HPDE6-E6E7 (cell line): Measurements from ENCODE around the gene CHST3.

Experiments used
- DNase-seq: peaks from one replicate; pipeline ENCODE4 v3.0.0; 2011; ENCODE audit warnings: missing footprints; ENCODE audit errors: extremely low spot score

CHST3 gene

DNA sequence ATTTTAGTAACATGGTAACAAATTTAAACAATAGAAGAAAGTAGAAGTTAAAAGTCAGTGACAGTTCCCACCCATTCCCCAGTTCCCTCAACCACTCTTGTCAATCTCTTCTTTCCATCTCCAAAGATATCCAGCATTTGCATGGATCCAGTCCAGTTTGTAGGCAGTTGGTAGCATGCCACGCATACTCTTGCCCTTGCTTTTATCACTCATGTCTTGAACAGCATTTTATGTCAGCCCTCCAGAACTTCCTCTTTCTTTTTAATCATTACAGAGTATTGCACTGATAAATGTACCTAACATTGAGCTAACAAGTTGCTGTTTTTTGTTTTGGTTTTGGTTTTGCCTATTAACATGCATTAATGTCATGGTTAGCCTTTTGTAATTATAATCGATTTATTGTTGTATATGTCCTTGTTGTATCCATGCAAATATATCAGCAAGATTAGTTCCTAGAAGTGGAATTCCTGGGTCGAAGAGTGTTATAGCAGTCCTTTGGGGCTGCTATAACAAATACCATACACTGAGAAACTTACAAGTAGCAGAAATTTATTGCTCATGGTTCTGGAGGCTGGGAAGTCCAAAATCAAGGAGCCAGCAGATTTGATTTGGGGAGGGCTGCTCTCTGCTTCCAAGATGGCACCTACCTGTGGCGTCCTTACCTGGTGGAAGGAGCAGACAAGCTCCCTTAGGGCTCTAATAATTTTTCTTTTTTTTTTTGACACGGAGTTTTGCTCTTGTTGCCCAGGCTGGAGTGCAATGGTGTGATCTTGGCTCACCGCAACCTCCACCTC, 25.7 kb downstream of the CHST3 start:
- DNase-seq, result no peak

DNA sequence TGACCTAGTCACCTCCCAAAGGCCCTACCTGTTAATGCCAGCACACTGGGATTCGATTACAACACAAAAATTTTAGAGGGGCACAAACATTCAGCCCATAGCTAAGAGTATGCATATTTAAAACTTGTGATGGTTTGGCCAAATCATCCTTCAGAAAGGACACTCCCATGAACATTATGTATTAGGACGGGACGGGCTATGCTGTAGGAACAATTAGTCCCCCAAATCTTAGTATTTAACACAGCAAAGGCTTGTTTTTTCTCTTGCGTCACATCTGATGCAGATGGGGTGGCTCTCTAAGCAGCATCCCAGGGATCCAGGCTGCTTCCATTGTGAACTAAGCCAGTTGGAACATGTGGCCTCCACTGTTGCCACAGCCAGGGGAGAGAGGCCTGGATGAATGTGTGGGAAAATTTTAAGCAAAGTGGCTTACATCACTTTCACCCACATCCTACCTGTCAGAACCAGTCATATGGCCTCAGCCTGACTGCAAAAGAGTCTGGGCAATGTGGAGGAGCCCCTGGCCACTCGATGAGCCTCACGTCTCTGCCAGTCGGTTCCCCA, 26.6 kb downstream of the CHST3 start:
- no peak for DNase-seq

DNA sequence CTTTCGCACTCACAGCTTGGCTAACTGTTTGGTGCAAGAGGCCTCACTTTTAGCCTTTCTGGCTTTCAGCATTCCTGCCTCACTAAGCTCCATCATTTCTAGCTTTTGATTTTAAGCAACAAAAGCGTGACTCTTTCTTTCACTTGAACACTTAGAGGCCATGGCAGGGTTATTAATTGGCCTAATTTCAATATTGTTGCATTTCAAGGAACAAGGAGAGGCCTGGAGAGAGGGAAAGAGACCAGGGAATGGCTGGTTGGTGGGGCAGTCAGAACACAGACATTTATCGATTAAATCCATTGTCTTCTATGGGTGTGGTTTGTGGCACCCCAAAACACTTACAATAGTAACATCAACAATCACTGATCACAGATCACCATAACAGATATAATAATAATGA, 31.3 kb downstream of the CHST3 start:
- DNase-seq, result no peak

DNA sequence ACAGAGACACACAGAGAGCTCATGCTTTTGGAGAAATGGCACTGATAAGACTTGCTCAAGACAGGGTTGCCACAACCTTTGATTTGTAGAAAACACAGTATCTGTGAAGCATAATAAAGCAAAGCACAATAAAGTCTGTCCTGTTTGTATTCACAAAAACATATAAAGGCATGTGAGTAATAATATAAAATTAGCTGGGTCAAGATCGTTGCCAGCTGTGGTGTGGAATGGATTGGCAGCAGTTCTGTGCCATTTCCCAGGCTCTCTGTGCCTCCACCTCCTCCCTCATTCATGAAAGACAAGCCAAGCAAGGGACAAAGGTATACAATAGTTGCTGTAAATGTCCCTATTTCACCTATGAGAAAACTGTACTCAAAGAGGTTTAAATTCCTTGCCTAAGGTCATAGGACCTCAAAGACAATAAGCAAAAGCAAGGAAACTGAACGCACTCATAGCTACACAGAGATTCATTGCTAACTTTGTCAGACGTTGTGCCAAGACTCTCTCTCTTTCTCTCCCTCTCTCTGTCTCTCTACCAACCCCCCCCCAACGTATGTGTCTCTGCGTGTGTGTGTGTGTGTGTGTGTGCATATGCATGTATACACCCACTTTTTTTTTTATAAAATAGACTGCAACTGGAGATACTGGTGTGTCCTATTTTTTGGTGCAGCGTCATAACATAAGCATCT, 31.8 kb downstream of the CHST3 start:
- DNase-seq, result no peak

DNA sequence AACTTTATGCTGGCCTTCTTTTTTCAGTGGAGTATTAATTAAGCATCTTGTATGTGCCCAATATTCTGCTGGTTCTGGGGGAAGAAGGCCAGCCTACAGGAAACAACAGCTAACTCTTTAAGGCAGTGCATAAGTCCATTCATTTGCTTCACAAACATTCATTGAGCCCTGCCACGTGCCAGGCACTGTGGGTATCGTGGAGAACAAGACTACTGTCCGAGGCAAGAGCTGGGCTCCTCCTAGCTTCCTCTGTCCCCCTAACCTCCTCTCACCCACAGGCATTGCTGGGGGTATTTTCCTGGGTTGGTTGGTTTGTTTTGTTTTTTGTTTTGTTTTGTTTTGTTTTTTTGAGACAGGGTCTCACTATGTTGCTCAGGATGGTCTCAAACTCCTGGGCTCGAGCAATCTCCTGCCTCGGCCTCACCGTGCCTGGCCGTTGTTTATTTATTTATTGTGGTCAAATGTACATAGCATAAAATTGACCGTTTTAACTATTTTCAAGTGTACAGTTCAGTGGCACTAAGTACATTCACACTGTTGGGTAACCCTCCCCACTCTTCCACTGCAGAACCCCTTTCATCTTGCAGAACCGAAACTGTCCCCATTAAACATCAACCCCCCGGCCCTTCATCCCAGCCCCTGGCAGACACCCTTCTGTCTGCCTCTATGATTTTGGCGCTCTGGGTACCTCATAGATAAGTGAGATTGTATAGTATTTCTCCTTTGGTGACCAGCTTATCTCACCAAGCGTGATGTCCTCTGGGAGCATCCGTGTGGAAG, 32.6 kb downstream of the CHST3 start:
- no peak for DNase-seq

DNA sequence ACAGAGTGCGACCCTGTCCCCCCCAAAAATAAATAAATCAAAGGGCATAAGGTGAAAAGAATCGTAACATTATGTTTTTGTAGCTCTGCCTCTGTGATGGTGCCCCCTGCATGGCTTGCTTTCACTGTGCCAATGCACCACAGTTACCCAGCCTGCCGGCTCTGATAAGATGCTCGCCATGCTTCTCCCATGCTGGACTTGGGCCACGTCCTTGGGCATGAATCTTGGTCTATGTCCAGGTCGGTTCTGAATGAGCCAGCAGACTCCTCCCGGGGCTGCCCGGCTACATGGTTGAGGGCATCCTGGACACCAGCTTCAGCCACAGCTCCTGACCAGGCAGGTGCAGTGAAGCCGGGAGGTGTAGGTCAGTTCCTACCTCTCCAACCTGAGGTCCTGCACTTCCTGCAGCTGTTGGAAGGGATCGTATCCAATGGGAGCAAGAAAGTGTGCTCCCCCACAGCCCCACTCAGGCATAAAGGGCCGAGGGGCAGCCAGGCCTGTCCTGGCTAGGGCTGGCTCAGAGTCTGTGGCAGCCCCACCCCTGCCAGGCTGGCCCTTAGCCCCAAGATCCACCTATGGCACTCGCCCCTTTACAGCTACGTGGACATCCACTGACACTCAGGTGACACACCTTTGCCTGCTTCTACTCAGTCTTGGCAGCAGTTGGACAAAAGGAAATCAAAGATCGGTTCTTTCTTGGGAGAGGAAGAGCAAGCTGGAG, 34.1 kb downstream of the CHST3 start:
- DNase-seq, result no peak

DNA sequence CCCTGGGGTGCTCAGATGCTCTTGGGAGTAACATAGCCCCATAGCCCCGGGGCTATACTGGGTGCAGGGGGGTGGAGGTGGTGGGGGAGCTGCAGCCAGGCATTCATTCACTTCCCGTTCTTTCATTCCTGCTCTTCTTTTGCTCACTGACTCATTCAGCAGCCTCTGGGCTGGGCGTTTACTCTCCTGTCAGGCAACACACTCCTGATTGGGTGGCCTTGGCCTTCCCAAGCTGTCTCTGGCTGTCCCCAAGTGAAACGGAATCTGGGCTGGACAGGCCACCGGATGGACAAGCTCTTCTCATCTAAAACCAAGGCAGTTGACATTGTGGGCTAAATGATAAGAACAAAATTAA, 34.6 kb downstream of the CHST3 start:
- DNase-seq, result peak; percentile 93

DNA sequence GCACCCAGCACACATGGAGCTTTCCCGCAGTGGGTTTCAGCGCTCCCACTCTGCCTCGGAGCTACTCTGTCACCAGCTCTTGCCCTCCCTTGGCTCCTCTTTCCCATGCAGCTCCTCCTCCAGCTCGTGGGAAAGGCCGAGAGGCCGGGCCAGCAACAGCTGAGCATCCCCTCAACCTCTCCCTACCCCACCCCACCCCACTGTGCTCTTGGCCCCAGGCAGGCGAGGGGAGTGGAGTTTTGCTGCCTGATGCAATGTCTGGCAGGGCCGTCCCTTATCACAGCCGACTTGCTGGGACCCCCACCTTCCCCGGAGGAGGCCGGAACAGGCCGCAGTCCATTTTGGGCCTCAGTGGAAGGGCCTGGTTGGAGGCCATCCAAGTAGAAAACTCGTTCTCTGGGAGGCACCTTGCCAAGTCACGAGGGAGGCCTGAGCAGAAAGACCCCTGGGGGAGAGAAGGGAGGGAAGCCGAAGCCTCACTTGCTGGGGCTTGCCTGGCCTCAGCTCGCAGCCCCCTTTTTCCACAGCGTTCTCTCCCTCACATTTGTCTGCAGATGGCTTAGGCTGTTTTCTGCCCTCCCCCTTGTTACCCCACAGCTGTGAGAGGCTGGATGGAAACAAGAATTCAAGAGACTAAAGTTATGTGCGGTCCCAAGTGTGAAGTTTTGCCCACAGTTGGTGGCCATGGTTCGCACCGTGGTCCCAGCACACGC, 35.3 kb downstream of the CHST3 start:
- no peak for DNase-seq

DNA sequence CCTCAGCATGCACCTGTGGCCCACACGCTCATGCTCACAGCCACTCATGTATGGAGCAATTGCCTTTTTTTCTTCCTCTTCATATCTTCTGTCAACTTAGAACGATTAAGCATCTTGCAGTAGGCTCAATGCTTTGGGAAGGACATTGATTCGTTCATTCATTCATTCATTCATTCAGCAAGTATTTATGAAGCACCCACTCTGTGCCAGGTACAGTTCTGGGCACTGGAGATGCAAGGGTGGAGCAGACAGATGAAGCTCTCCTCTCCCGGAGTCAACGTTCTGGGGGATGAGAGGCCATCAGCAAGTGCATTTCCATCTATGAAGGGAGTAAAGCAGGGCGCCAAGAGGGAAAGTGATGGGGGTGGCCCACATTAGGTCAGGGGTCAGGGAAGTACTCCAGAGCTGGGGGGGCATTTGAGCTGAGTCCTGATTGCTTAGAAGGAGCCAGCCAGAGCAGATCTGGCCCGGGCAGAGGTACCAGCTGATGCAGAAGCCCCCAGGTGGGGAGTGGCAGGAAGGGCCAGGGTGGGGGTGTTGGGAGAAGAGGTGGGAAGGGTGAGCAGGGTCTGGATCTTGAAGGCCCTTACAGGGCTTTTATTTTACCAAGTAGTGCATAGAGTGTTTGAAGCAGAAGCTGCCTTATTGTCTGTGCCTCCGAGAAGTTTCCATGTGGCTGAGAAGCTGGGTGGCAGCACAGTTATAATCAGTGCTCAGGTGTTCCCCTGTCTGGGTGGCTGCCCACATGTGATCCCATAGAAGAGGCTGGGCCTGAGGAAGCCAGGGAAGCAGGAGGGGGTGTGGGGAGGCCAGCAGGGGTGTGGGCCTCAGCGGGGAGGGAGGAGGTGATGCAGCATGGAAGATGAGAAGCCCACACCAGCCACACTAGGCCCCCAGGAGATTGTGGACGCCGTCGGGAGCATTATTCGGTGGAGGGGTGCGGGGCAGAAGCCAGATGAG, 36.2 kb downstream of the CHST3 start:
- no peak for DNase-seq

DNA sequence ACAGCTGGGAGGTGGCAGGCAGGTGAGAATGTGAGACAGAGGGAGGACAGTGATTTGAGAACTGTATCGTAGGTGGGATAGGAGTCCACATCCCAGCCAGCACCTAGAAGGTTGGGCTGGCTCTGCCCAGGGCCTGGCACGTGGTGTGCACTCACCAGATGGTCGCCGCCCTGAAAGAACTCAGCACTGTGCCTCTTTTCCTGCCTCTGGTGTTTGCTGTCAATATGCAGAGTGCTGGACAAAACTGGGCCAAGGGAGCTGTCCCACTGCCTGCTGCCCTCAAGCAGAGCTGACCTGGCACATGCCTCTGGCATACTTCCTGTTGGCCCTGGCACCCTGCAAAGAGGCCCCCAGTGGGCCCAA, 36.8 kb downstream of the CHST3 start:
- DNase-seq, result no peak

DNA sequence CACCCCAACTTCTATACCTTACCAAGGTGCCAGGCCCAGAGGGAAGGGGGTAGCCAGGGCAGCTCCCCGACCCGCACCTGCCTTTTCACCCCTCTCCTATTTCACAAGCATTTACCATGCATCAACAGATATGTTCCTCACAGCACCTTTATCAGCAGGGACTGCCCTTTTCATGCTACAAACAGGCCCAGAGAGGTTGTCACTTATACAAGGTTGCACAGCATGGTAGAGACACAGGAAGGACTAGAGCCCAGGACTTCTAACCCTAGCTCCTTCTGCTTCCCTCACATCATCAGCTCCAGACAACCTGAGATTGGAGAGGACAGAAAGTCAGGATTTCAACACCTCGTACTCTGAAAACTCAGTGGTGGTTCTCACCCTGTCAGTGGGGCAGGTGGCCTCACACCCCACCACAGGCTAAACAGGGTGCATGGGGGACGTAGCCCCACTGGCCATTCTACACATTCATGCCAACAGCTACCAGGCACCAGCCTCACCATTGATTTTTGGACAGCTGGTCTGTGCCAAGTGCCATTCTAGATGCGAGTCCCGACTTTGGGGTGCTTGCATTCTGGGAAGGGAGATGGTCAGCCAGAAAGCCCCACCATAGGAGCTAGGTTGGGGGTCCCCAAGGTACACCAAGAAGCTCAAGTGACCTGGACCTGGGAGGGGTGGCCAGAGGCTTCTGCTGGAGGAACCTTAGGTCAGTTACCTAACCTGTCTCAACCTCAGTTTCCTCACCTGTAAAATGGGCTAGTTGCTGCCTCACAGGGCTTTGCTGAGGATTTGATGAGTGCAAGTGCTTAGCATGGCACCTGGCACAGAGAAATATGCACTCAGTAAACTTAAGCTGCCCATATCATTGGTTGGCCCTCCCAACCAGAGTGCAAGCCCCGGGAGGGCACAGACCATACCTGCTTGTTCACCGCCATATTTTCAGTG, 38.4 kb downstream of the CHST3 start:
- no peak for DNase-seq

DNA sequence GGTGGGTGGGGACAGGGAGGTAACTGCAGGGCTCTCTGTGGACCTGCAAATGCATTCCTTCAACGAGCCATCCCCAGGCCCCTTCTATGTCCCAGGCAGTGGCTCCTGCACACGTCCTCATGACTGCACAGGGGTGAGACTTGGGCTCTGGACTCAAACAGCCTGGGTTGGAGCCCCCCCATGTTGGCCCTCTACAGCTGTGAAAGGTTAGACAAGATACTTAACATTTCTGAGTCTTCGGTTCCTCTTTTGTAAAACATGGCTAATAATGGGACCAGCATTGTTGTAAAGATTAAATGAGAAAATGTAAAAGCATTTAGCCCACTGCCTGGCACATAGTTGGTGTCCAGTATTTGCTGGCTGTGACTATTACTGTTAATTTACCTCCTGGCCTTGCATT, 41.8 kb downstream of the CHST3 start:
- no peak for DNase-seq

DNA sequence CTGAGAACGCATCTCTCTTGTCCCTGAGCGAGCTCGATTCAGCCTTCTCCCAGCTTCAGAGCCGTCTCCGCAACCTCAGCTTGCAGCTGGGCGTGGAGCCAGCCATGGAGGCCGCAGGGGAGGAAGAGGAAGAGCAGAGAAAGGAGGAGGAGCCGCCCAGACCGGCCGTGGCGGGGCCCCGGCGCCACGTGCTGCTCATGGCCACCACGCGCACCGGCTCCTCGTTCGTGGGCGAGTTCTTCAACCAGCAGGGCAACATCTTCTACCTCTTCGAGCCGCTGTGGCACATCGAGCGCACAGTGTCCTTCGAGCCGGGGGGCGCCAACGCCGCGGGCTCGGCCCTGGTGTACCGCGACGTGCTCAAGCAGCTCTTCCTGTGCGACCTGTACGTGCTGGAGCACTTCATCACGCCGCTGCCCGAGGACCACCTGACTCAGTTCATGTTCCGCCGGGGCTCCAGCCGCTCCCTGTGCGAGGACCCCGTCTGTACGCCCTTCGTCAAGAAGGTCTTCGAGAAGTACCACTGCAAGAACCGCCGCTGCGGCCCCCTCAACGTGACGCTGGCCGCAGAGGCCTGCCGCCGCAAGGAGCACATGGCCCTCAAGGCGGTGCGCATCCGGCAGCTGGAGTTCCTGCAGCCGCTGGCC, 43.2 kb downstream of the CHST3 start:
- DNase-seq, result no peak

DNA sequence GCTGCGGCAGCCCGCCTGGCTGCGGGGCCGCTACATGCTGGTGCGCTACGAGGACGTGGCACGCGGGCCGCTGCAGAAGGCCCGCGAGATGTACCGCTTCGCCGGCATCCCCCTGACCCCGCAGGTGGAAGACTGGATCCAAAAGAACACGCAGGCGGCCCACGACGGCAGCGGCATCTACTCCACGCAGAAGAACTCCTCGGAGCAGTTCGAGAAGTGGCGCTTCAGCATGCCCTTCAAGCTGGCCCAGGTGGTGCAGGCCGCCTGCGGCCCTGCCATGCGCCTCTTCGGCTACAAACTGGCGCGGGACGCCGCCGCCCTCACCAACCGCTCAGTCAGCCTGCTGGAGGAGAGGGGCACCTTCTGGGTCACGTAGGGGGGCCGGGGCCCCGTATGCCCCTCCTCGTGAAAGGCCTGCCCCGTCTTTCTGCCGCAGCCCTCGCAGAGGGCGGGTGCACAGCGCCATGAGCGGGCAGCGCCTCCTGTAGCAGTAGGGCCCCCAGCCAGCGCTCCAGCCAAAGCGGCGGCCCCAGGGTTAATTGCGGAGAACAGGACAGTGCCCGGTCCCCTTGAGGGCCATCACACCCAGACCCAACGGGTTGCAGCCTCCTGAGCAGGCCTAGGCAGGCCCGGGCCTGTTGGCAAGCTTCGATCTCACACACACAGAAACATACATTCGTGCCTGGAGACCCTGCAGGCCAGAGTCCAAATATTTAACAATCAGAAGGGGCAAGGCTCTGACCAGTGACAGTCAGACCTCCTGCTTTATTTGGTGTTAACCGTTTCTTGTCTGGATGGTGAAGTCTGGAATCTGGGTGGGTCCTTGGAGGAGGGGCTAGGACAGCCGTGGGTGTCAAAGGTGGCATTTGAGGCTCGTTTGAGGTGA, 44.1 kb downstream of the CHST3 start:
- peak; percentile 42 for DNase-seq

DNA sequence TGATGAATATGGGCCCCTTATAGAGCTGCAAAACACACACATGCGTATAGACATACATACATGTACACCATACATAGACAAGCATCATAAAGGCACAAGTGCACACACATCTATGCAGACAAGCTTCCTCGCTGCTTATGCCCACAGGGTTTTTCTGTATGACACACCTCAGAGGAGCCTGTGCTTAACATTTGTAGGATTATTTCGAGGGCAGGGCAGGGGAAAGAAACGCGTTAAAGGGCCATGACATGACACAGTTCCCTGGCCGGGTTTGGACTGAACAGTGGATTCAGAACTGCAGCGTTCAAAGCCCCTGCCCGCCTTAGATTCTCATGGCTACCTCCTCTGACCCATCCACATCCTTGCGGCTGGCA, 44.8 kb downstream of the CHST3 start:
- DNase-seq, result no peak

DNA sequence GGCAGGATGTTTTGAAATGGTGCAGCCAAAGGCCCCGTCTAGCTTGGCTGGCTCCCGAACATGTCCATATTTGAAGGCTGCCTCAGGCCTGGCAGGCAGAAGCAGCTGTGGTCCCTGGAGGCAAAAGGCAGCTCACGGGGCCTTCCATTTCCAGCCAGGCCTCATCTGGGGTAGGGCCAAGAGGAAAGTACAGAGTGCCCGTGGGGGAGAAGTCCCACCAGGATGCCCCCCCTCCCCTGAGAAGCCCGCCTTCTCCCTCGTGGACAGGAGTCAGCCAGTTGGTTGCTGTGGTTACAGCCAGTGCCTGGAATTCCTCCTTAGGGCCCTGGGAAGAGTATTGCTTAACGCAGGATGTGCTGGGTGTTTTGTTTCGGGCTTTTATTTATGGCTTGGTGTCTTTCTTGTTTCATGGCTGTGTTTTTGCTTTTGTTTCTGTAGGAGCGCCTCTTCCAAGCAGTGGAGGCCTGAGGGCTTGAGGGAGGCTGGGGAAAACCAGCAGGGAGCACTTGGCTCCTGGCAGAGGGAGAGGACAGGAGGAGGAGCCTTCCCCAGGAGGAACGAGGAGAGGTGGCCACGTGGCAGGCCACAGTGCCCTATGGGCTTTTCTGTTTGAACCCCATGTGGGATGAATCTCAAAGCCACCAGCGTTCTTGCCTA, 45.4 kb downstream of the CHST3 start:
- peak; percentile 77 for DNase-seq
